ENCODE data around the gene CABP7.

DNA sequence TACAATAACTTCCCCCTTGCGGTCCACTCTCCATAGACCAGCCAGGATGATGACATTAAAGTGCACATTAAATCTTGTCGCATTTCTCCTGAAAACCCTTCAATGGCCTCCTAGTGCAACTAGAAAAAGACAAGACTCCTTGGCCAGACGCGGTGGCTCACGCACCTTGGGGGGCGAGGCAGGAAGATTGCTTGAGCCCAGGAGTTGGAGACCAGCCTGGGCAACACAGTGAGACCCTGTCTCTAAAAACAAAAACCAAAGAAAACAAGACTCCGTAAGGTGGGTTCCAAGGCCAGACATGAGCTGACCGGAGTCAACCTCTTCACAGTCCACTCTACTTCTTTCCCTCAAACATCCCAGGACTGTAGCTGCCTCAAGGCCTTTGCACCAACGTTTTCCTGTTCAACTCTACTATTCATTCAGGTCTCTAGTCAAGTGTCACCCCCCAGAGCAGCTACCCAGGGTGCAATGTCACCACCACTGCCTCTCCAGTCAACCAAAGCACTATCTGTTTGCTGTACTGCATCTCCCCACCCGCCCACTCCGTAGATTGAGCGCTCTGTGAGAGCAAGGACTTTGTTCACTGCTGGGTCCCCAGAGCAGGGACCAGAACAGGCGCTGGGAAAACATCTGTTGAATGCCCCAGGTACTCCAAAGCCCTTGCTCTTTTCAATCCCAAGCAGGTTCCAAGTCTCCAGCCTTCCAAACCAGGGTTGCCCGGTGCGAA lies 46.3 kb downstream of the CABP7 start:
- TF ChIP-seq POLR2A (IDR thresholded peaks at IDR 0.05), result no peak
- TF ChIP-seq, protein P1, sequence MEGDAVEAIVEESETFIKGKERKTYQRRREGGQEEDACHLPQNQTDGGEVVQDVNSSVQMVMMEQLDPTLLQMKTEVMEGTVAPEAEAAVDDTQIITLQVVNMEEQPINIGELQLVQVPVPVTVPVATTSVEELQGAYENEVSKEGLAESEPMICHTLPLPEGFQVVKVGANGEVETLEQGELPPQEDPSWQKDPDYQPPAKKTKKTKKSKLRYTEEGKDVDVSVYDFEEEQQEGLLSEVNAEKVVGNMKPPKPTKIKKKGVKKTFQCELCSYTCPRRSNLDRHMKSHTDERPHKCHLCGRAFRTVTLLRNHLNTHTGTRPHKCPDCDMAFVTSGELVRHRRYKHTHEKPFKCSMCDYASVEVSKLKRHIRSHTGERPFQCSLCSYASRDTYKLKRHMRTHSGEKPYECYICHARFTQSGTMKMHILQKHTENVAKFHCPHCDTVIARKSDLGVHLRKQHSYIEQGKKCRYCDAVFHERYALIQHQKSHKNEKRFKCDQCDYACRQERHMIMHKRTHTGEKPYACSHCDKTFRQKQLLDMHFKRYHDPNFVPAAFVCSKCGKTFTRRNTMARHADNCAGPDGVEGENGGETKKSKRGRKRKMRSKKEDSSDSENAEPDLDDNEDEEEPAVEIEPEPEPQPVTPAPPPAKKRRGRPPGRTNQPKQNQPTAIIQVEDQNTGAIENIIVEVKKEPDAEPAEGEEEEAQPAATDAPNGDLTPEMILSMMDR (IDR thresholded peaks at IDR 0.05), result no peak
- TF ChIP-seq EP300 (IDR thresholded peaks at IDR 0.05), result no peak
- TF ChIP-seq POLR2AphosphoS5 (IDR thresholded peaks at IDR 0.05), result no peak
